ENCODE results near the gene CLSTN1.

The CLSTN1 gene

GRCh38 chr1:9733160-9733789, 90.5 kb downstream of the CLSTN1 start:
- Histone ChIP-seq H3K27ac (ENCODE audit: insufficient read depth, low read depth, low read length, poor library complexity, severe bottlenecking) (no peak overlapping the region), H3K4me1 (ENCODE audit: control insufficient read depth, insufficient read depth, low read length) (no peaks in the 10 kb centered on the region), H3K9me3 (ENCODE audit: control insufficient read depth, low read length) (no peaks in the 10 kb centered on the region), H3K4me3 (ENCODE audit: insufficient read depth, low read depth, low read length) (no peak overlapping the region), H3K36me3 (ENCODE audit: control insufficient read depth, insufficient read depth, low read length) (peaks cover 65% of the 10 kb centered on the region), H3K27me3 (ENCODE audit: control insufficient read depth, insufficient read depth, low read length, poor library complexity, severe bottlenecking) (no peaks in the 10 kb centered on the region)
- WGBS, 2 experiments: 95 to 97% methylated on average over 14 of the region's 14 CpGs

GRCh38 chr1:9732123-9732971, 91.4 kb downstream of the CLSTN1 start:
- Histone ChIP-seq H3K27me3 (ENCODE audit: control insufficient read depth, insufficient read depth, low read length, poor library complexity, severe bottlenecking) (no peaks in the 10 kb centered on the region), H3K4me3 (ENCODE audit: insufficient read depth, low read depth, low read length) (no peak overlapping the region), H3K27ac (ENCODE audit: insufficient read depth, low read depth, low read length, poor library complexity, severe bottlenecking) (no peak overlapping the region), H3K4me1 (ENCODE audit: control insufficient read depth, insufficient read depth, low read length) (no peaks in the 10 kb centered on the region), H3K9me3 (ENCODE audit: control insufficient read depth, low read length) (no peaks in the 10 kb centered on the region), H3K36me3 (ENCODE audit: control insufficient read depth, insufficient read depth, low read length) (peaks cover 65% of the 10 kb centered on the region)
- 95 to 96% methylated on average over 18 of the region's 18 CpGs for WGBS, 2 experiments

- WGBS, 2 experiments: 97 to 98% methylated on average over 18 of the region's 18 CpGs
- Histone ChIP-seq H3K27me3 (ENCODE audit: control insufficient read depth, insufficient read depth, low read length, poor library complexity, severe bottlenecking) (no peaks in the 10 kb centered on the region), H3K4me1 (ENCODE audit: control insufficient read depth, insufficient read depth, low read length) (no peaks in the 10 kb centered on the region), H3K4me3 (ENCODE audit: insufficient read depth, low read depth, low read length) (no peak overlapping the region), H3K9me3 (ENCODE audit: control insufficient read depth, low read length) (no peaks in the 10 kb centered on the region), H3K27ac (ENCODE audit: insufficient read depth, low read depth, low read length, poor library complexity, severe bottlenecking) (no peak overlapping the region), H3K36me3 (ENCODE audit: control insufficient read depth, insufficient read depth, low read length) (peaks cover 63% of the 10 kb centered on the region)
These were observed 92.2 kb downstream of the CLSTN1 start for GRCh38 chr1:9731561-9731960.

- peaks cover 59% of the 10 kb centered on the region for H3K36me3 ChIP-seq (ENCODE audit: control insufficient read depth, insufficient read depth, low read length)
- 95 to 96% methylated on average over 31 of the region's 31 CpGs for WGBS, 2 experiments
- no peaks in the 10 kb centered on the region for H3K27me3 ChIP-seq (ENCODE audit: control insufficient read depth, insufficient read depth, low read length, poor library complexity, severe bottlenecking)
- H3K4me1 ChIP-seq (ENCODE audit: control insufficient read depth, insufficient read depth, low read length): no peaks in the 10 kb centered on the region
- H3K4me3 ChIP-seq (ENCODE audit: insufficient read depth, low read depth, low read length): no peak overlapping the region
- H3K27ac ChIP-seq (ENCODE audit: insufficient read depth, low read depth, low read length, poor library complexity, severe bottlenecking): no peak overlapping the region
- no peaks in the 10 kb centered on the region for H3K9me3 ChIP-seq (ENCODE audit: control insufficient read depth, low read length)
These were observed 92.7 kb downstream of the CLSTN1 start for GRCh38 chr1:9731051-9731537.

GRCh38 chr1:9730096-9730901, 93.5 kb downstream of the CLSTN1 start:
- Histone ChIP-seq H3K9me3 (ENCODE audit: control insufficient read depth, low read length) (no peaks in the 10 kb centered on the region), H3K27ac (ENCODE audit: insufficient read depth, low read depth, low read length, poor library complexity, severe bottlenecking) (no peak overlapping the region), H3K4me1 (ENCODE audit: control insufficient read depth, insufficient read depth, low read length) (no peaks in the 10 kb centered on the region), H3K36me3 (ENCODE audit: control insufficient read depth, insufficient read depth, low read length) (peaks cover 51% of the 10 kb centered on the region), H3K27me3 (ENCODE audit: control insufficient read depth, insufficient read depth, low read length, poor library complexity, severe bottlenecking) (no peaks in the 10 kb centered on the region), H3K4me3 (ENCODE audit: insufficient read depth, low read depth, low read length) (no peak overlapping the region)
- WGBS, 2 experiments: 94 to 96% methylated on average over 45 of the region's 45 CpGs

GRCh38 chr1:9729523-9729922, 94.2 kb downstream of the CLSTN1 start:
- H3K4me1 ChIP-seq (ENCODE audit: control insufficient read depth, insufficient read depth, low read length): no peaks in the 10 kb centered on the region
- H3K27ac ChIP-seq (ENCODE audit: insufficient read depth, low read depth, low read length, poor library complexity, severe bottlenecking): no peak overlapping the region
- no peak overlapping the region for H3K4me3 ChIP-seq (ENCODE audit: insufficient read depth, low read depth, low read length)
- H3K36me3 ChIP-seq (ENCODE audit: control insufficient read depth, insufficient read depth, low read length): peaks cover 44% of the 10 kb centered on the region
- H3K27me3 ChIP-seq (ENCODE audit: control insufficient read depth, insufficient read depth, low read length, poor library complexity, severe bottlenecking): no peaks in the 10 kb centered on the region
- 93 to 94% methylated on average over 12 of the region's 12 CpGs for WGBS, 2 experiments
- H3K9me3 ChIP-seq (ENCODE audit: control insufficient read depth, low read length): no peaks in the 10 kb centered on the region

GRCh38 chr1:9728451-9729295, 95.1 kb downstream of the CLSTN1 start:
- Histone ChIP-seq H3K27me3 (ENCODE audit: control insufficient read depth, insufficient read depth, low read length, poor library complexity, severe bottlenecking) (no peaks in the 10 kb centered on the region), H3K4me3 (ENCODE audit: insufficient read depth, low read depth, low read length) (no peak overlapping the region), H3K4me1 (ENCODE audit: control insufficient read depth, insufficient read depth, low read length) (no peaks in the 10 kb centered on the region), H3K9me3 (ENCODE audit: control insufficient read depth, low read length) (peaks cover under 1% of the 10 kb centered on the region), H3K27ac (ENCODE audit: insufficient read depth, low read depth, low read length, poor library complexity, severe bottlenecking) (no peak overlapping the region), H3K36me3 (ENCODE audit: control insufficient read depth, insufficient read depth, low read length) (peaks cover 37% of the 10 kb centered on the region)
- WGBS, 2 experiments: 95 to 96% methylated on average over 33 of the region's 33 CpGs

- Histone ChIP-seq H3K27ac (ENCODE audit: insufficient read depth, low read depth, low read length, poor library complexity, severe bottlenecking) (no peak overlapping the region), H3K27me3 (ENCODE audit: control insufficient read depth, insufficient read depth, low read length, poor library complexity, severe bottlenecking) (no peaks in the 10 kb centered on the region), H3K4me1 (ENCODE audit: control insufficient read depth, insufficient read depth, low read length) (no peaks in the 10 kb centered on the region), H3K36me3 (ENCODE audit: control insufficient read depth, insufficient read depth, low read length) (peaks cover 24% of the 10 kb centered on the region), H3K9me3 (ENCODE audit: control insufficient read depth, low read length) (peaks cover 3% of the 10 kb centered on the region), H3K4me3 (ENCODE audit: insufficient read depth, low read depth, low read length) (no peak overlapping the region)
- WGBS, 2 experiments: 91 to 93% methylated on average over 25 of the region's 25 CpGs
These were observed 96.7 kb downstream of the CLSTN1 start for GRCh38 chr1:9726905-9727595.

GRCh38 chr1:9726406-9726805, 97.4 kb downstream of the CLSTN1 start:
- Histone ChIP-seq H3K4me3 (ENCODE audit: insufficient read depth, low read depth, low read length) (no peak overlapping the region), H3K27ac (ENCODE audit: insufficient read depth, low read depth, low read length, poor library complexity, severe bottlenecking) (no peak overlapping the region), H3K4me1 (ENCODE audit: control insufficient read depth, insufficient read depth, low read length) (no peaks in the 10 kb centered on the region), H3K9me3 (ENCODE audit: control insufficient read depth, low read length) (peaks cover 3% of the 10 kb centered on the region), H3K36me3 (ENCODE audit: control insufficient read depth, insufficient read depth, low read length) (peaks cover 18% of the 10 kb centered on the region), H3K27me3 (ENCODE audit: control insufficient read depth, insufficient read depth, low read length, poor library complexity, severe bottlenecking) (no peaks in the 10 kb centered on the region)
- WGBS, 2 experiments: 94 to 95% methylated on average over 5 to 6 of the region's 6 CpGs
